WTC11 (cell line): ENCODE measurements around the gene NOTO. TPM values are rescaled to one million over a fixed set of nuclear protein-coding genes. Genes with fewer than 3 reads are reported as not detected.

Experiments
- ATAC-seq: fragments of 200-7000 bp; cut with Tn5 transposase; 2 replicates; pipeline ENCODE4 v1.10.0; 2021; ENCODE audit warnings: mild to moderate bottlenecking, moderate library complexity
- CTCF ChIA-PET: fragments of 300-600 bp; sonication (Branson Sonifier 250); formaldehyde crosslinking; loops from one replicate; lab custom pipeline; 2021; ENCODE audit warnings: antibody characterized with exemption; lab: Charles Lee
- POLR2A ChIA-PET: fragments of 350-600 bp; sonication (Branson Sonifier 250); formaldehyde crosslinking; loops from one replicate; lab custom pipeline; 2021; ENCODE audit warnings: antibody characterized with exemption; lab: Charles Lee
- DNase-seq: peaks from one replicate; pipeline ENCODE4 v3.0.0; 2021; ENCODE audit warnings: low spot score
- H3K27ac Mint-ChIP-seq: 2 replicates; pipeline ENCODE4 v1.8.0; 2021; ENCODE audit warnings: mixed read lengths
- H3K27me3 Mint-ChIP-seq: 2 replicates; pipeline ENCODE4 v1.8.0; 2021; ENCODE audit warnings: low read depth, mild to moderate bottlenecking, moderate library complexity, mixed read lengths
- H3K36me3 Mint-ChIP-seq: 2 replicates; pipeline ENCODE4 v1.8.0; 2021; ENCODE audit warnings: mixed read lengths
- H3K4me1 Mint-ChIP-seq: 2 replicates; pipeline ENCODE4 v1.8.0; 2022; ENCODE audit warnings: mixed read lengths
- H3K4me3 Mint-ChIP-seq: 2 replicates; pipeline ENCODE4 v1.8.0; 2021; ENCODE audit warnings: mild to moderate bottlenecking, moderate library complexity, mixed read lengths
- H3K9me3 Mint-ChIP-seq: 2 replicates; pipeline ENCODE4 v1.8.0; 2021; ENCODE audit warnings: mixed read lengths
- ARID4B ChIP-seq: sonication (generic); formaldehyde crosslinking; IDR thresholded peaks from 2 replicates; pipeline ENCODE4 v1.8.0; 2023; ENCODE audit warnings: missing genetic modification reagents, mild to moderate bottlenecking, borderline replicate concordance
- CTCF ChIP-seq: fragments of 200-600 bp; IDR thresholded peaks from 2 replicates; pipeline ENCODE4 v1.8.0; 2022; ENCODE audit warnings: antibody characterized with exemption
- E2F4 ChIP-seq: sonication (generic); formaldehyde crosslinking; IDR thresholded peaks from 2 replicates; pipeline ENCODE4 v1.8.1; 2022; ENCODE audit warnings: low read depth, mild to moderate bottlenecking, moderate library complexity, missing genetic modification reagents, borderline replicate concordance
- ESRRA ChIP-seq: sonication (generic); formaldehyde crosslinking; IDR thresholded peaks from 2 replicates; pipeline ENCODE4 v1.8.1; 2022; ENCODE audit warnings: mild to moderate bottlenecking, missing genetic modification reagents, borderline replicate concordance
- FOXP1 ChIP-seq: sonication (generic); formaldehyde crosslinking; IDR thresholded peaks from 2 replicates; pipeline ENCODE4 v1.8.0; 2022; ENCODE audit warnings: missing genetic modification reagents, mild to moderate bottlenecking, moderate library complexity, borderline replicate concordance
- GABPB1 ChIP-seq: sonication (generic); formaldehyde crosslinking; IDR thresholded peaks from 2 replicates; pipeline ENCODE4 v1.8.1; 2023; ENCODE audit warnings: mild to moderate bottlenecking, missing genetic modification reagents
- GTF2I ChIP-seq: fragments of 250-450 bp; sonication (Bioruptor Pico); conservative IDR thresholded peaks from 2 replicates; pipeline ENCODE4 v1.4.0; 2021; ENCODE audit warnings: mild to moderate bottlenecking
- KAT7 ChIP-seq: sonication (generic); formaldehyde crosslinking; IDR thresholded peaks from 2 replicates; pipeline ENCODE4 v1.8.1; 2023; ENCODE audit warnings: missing genetic modification reagents, mild to moderate bottlenecking, borderline replicate concordance
- MLX ChIP-seq: sonication (generic); formaldehyde crosslinking; IDR thresholded peaks from 2 replicates; pipeline ENCODE4 v1.8.1; 2023; ENCODE audit warnings: mild to moderate bottlenecking, missing genetic modification reagents, moderate library complexity
- NFATC4 ChIP-seq: fragments of 250-450 bp; sonication (Bioruptor Pico); IDR thresholded peaks from 2 replicates; pipeline ENCODE4 v1.9.0; 2021; ENCODE audit warnings: mild to moderate bottlenecking
- OVOL2 ChIP-seq: fragments of 250-450 bp; sonication (Bioruptor Pico); IDR thresholded peaks from 2 replicates; pipeline ENCODE4 v1.9.0; 2021; ENCODE audit warnings: mild to moderate bottlenecking, borderline replicate concordance
- RORB ChIP-seq: fragments of 250-450 bp; sonication (Bioruptor Pico); IDR thresholded peaks from 2 replicates; pipeline ENCODE4 v1.9.0; 2021; ENCODE audit warnings: mild to moderate bottlenecking
- SMAD4 ChIP-seq: sonication (generic); formaldehyde crosslinking; IDR thresholded peaks from 2 replicates; pipeline ENCODE4 v1.8.0; 2022; ENCODE audit warnings: mild to moderate bottlenecking, missing genetic modification reagents
- TEAD4 ChIP-seq: sonication (generic); formaldehyde crosslinking; IDR thresholded peaks from 2 replicates; pipeline ENCODE4 v1.8.0; 2022; ENCODE audit warnings: mild to moderate bottlenecking, missing genetic modification reagents
- ZBTB21 ChIP-seq: sonication (generic); formaldehyde crosslinking; IDR thresholded peaks from 2 replicates; pipeline ENCODE4 v1.8.1; 2023; ENCODE audit warnings: mild to moderate bottlenecking, missing genetic modification reagents, borderline replicate concordance
- ZNF425 ChIP-seq: fragments of 250-450 bp; sonication (Bioruptor Pico); conservative IDR thresholded peaks from 2 replicates; pipeline ENCODE4 v1.9.0; 2021; ENCODE audit warnings: mild to moderate bottlenecking
- total RNA-seq: library from RNA; stranded (reverse); gene quantifications from 3 replicates; pipeline ENCODE4 v1.2.3, GENCODE V29; 2021

The NOTO gene
- total RNA-seq, 1 experiment from 2014 or later, result 0.15 TPM

- CTCF ChIA-PET, result interaction anchor here (1.5 kb wide), 3 partner anchors 10 to 30 kb away, joined by 5 to 9 read pairs (median 7); no protein-coding TSS in a partner anchor
- Mint-ChIP-seq H3K4me3 (no peak overlapping the region), H3K27ac (no peak overlapping the region), H3K9me3 (no peaks in the 10 kb centered on the region), H3K36me3 (peaks cover 9% of the 10 kb centered on the region), H3K27me3 (no peaks in the 10 kb centered on the region; the same call in 1 of the 2 replicates), H3K4me1 (peaks cover 11% of the 10 kb centered on the region)
- ATAC-seq (no peak), DNase-seq (no peak)
- TF ChIP-seq GABPB1 (CRISPR knock-in tag) (no peak), OVOL2 (no peak), SMAD4 (no peak), NFATC4 (CRISPR knock-in tag) (no peak)
- POLR2A ChIA-PET, result no interaction called here
These were observed 56.9 kb downstream of the NOTO start for GRCh38 chr2:73259276-73259675.

- Mint-ChIP-seq H3K27ac (no peak overlapping the region), H3K4me3 (no peak overlapping the region), H3K27me3 (no peaks in the 10 kb centered on the region; the same call in 1 of the 2 replicates)
- ATAC-seq, result no peak
- TF ChIP-seq RORB (CRISPR knock-in tag), result no peak
- TF ChIP-seq ESRRA (CRISPR knock-in tag), result no peak
- no peak for TF ChIP-seq E2F4
- TF ChIP-seq TEAD4, result no peak
- no peak for TF ChIP-seq FOXP1 (CRISPR knock-in tag)
- TF ChIP-seq GTF2I (CRISPR knock-in tag), result no peak
- no peak for TF ChIP-seq KAT7 (CRISPR knock-in tag)
- TF ChIP-seq ZNF425 (CRISPR knock-in tag), result no peak
- TF ChIP-seq ZBTB21 (CRISPR knock-in tag), result no peak
- TF ChIP-seq CTCF, result no peak
- TF ChIP-seq MLX (CRISPR knock-in tag), result no peak
- TF ChIP-seq ARID4B (CRISPR knock-in tag), result no peak
- TF ChIP-seq, all 79 proteins: peak for 0
- H3K4me1 Mint-ChIP-seq, result peaks cover 11% of the 10 kb centered on the region
- no peak for DNase-seq
- H3K36me3 Mint-ChIP-seq, result peaks cover 9% of the 10 kb centered on the region
- CTCF ChIA-PET, result interaction anchor here (1.0 to 1.5 kb wide), 6 partner anchors 9 to 100 kb away, joined by 5 to 9 read pairs (median 6); no protein-coding TSS in a partner anchor
- no peaks in the 10 kb centered on the region for H3K9me3 Mint-ChIP-seq
- POLR2A ChIA-PET, result no interaction called here
These were observed 57.4 kb downstream of the NOTO start for GRCh38 chr2:73259704-73260337.
